Frontal cortex (tissue), 4 donors: ENCODE results near the gene DHDDS. TPM values are rescaled to one million over a fixed set of nuclear protein-coding genes. Genes with fewer than 3 reads are reported as not detected.
"Not testable (repeated sequence)": the region's sequence is repeated elsewhere in the genome, so short reads cannot be mapped to it uniquely, and the experiment has no call there.

Source experiments
- DNase-seq, 2 donors: peaks; one replicate each; pipeline ENCODE4 v3.0.0; 2012; ENCODE audit warnings: low spot score in 2 of 2
- FAIRE-seq: peaks from 2 replicates; lab custom pipeline; 2012; peaks lifted over from hg19 to GRCh38; lab: Jason Lieb, UNC
- total RNA-seq: library from RNA; depleted of rRNA; stranded (reverse); fragments of >200 nt; gene quantifications from one replicate; pipeline ENCODE4 v1.2.3, GENCODE V29; 2014
- donor health status: control.
- donor health status: control.
- donor health status: control.

Gene DHDDS, protein sequence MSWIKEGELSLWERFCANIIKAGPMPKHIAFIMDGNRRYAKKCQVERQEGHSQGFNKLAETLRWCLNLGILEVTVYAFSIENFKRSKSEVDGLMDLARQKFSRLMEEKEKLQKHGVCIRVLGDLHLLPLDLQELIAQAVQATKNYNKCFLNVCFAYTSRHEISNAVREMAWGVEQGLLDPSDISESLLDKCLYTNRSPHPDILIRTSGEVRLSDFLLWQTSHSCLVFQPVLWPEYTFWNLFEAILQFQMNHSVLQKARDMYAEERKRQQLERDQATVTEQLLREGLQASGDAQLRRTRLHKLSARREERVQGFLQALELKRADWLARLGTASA
- 22.0 TPM for total RNA-seq

DNA sequence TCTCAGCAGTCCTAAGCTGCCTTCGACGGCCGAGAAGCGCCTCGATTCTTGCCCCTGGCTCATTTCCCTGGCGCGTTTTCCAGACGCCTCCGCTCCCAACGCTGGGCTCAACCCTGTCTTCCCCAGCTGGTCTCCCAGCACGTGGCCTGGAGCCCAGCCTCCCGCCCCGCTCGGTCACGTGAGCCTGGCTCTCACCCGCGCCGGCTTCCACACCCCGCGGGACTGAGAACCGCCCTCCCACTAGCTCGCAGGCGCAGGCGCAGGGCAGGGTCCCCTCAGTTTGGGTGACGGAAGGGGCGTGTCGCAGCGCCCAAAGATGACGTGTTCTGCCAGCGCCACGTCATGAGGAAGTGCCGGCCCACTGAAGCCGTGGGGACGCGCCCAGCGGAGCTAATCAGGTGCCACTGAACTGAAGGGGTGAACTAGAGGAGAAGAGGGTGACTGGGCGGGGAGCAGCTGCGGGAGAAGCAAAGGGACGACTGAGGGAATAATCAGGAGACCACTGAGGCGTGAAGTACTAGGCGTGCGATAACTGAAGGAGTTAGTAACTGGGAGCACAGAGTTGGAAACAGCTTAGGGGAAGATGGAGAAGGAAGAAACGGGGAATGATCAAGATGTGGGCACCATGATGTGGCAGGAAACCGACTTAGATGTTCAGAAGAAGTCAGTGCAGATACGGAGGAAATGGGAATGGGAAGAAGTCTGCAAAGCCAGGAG is at the start of gene DHDDS:
DHDDS (plus strand) TSS at position 343 of the 717 bp plus-strand sequence. CDS start 625 bp downstream, outside the sequence.
- no peak for FAIRE-seq
- DNase-seq = peak; percentile 83 to 95

DNA sequence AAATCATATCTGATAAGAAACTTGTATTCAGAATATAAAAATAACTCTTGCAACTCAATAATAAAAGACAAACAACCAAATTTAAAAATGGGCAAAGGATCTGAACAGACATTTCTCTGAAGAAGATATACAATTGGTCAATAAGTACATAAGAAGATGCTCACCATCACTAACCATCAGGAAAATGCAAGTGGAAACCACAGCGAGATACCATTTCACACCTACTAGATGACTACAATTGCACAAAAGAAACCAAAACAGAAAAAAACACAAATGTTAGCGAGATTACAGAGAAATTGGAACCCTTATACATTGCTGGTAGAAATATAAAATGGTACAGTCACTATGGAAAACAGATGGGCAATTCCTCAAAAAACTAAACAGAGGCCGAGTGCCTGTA is 48.0 kb upstream of the DHDDS start:
- DNase-seq = no peak
- no peak for FAIRE-seq

DNA sequence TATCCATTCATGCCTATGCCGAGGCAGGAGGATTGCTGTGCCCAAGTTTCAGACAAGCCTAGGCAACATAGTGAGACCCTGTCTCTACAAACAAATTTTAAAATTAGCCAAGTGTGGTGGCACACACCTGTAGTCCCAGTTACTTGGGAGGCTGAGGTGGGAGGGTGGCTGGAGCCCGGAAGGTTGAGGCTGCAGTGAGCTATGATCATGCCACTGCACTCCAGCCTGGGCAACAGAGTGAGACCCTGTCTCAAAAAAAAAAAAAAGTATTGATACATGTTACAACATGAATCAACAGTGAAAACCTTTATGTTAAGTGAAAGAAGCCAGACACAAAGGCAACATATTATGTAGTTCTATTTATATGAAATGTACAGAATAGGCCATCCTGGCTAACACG is 47.1 kb upstream of the DHDDS start:
- DNase-seq, FAIRE-seq: not testable (repeated sequence)

DNA sequence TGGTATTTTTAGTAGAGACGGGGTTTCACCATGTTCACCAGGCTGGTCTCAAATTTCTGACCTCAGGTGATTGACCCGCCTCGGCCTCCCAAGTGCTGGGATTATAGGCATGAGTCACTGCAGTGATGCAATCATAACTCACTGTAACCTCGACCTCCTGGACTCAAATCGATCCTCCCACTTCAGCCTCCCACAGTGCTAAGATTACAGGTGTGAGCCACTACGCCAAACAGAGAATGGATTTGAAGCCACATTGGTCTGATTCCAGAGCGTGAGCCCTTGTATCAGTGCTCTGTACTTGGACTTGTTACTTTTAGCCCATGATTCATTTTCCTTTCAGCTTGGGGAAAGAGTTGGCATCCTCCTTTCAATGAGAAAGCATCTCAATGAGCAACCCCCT is 44.7 kb upstream of the DHDDS start:
- FAIRE-seq = no peak

DNA sequence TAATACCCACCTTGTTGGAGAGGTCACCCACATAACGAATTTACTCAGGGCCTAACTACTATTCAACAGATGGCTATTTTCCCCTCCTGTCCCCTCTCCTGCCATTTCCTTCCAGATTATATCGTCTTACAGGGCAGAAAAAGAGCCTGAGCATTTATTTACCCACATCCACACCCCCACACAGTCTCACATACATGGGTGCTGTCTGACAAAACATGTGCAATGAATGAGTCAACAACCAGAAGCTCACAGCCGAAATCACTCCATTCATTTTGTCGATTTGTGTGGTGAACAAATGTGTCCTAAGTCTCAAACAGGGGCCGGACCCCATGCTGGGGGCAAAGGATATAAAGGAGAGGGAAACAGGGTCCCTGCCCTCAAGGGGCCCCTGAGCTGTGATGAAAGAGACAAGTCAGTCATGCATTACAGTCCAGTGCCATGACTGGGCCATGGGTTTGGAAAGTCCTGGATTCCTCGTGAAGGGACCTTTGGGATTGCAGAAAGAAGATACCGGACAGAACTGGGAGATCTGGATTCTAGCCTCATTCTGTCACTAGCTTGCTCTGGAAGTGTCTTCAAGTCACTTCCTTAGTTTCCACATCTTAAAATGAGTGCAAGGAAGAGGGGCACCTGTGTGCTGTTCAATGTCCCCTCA is 43.2 kb upstream of the DHDDS start:
- FAIRE-seq = no peak
- DNase-seq = no peak

More for the DNA sequence above, 44.7 kb upstream of the DHDDS start:
- DNase-seq = no peak

DNA sequence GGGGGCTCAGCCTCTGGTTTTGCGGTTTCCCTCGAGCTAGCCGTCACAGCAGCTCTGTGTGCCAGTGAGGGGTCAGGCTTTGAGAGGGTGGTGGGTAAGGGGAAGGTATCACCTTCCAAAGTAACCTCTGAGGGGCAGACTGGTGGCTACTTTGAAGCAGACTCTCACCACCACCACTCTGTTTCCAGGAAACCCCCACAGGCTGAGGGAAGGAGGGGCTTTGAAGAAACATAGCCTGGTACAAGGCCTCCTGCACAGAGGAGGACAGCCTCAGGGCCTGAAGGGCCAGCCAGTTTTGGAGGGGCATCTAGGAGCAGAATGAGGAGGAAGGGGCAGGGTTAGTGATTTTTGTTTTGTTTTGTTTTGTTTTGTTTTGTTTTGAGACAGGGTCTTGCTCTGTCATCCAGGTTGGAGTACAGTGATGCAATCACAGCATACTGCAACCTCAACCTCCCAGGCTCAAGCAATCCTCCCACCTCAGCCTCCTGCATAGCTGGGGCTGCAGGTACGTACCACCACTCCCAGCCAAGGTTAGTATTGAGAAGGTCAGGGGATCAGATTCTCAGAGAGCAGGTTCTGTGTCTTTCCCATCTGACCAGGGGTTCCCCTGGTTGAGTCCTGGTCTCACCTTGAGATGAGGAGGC is 42.4 kb upstream of the DHDDS start:
- DNase-seq = no peak
- no peak for FAIRE-seq

DNA sequence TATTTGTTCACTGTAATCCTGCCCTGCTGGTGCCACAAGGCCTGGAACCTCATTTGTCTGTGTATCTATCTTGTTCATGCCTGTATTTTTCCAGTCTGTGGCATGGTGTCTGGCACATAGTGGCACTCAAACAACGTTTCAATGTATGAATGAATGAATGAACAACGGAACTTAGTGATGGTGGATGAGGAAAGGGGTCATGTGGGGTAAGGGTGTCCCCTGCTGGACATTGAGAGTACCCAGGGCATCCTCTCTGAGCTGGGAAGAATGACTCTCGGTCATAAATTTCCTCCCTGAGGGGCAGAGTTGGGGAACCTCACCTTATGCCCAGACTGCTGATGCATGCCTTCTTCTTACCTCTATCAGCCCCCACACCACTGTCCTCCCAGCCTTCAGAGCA is 40.7 kb upstream of the DHDDS start:
- FAIRE-seq (no peak), DNase-seq (no peak)

DNA sequence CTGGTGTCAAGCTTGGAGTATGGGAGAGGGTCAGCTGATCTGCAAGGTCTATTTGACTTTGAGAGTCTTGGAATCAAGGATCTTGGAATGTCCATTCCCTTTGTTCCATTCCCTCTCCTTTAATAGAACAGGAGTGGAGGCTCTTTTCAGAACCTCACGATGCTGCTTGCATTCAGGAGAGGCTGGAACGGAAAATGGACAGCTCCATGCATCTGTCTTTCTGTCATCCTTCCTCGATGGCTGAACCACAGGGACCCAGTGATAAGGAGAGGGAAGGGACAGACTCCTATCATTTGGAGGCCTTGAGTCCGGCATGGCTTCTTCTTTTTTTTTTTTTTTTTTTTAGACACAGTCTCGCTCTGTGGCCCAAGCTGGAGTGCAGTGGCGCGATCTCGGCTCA is 36.4 kb upstream of the DHDDS start:
- FAIRE-seq (no peak), DNase-seq (no peak)

DNA sequence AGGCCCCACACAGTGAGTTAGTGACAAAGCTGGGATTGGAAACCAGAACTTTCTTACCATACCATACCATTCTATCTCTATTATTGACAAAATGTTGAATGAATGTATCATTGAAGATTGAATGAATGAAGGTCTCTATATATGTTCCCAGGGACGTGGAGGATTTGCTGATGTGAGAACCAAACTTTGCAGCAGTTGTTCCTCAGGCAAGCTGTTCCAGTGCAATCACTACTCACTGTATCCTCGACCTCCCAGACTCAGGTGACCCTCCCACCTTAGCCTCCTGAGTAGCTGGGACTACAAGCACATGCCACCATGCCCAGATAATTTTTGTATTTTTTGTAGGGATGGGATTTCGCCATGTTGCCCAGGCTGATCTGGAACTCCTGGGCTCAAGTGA is 33.1 kb upstream of the DHDDS start:
- DNase-seq (no peak), FAIRE-seq (no peak)

DNA sequence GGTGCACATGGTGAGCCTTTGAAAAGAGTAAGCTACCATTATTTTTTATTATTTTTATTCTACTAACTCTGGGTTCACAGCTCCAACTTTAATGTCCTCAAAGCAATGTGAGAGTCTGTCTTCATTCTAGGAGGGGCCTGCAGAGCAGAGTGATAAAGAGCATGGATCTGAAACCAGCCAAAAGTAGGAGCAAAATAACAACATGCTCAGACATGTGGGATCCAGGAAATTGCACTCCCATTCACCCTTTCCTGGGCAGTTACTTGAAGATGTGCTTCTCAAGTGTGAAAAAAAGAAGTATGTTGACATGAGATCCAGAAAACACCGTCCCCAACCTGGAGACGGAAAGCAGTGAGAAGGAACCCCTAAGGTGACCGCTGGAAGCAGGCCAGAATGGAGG is 30.2 kb upstream of the DHDDS start:
- DNase-seq (no peak), FAIRE-seq (no peak)

DNA sequence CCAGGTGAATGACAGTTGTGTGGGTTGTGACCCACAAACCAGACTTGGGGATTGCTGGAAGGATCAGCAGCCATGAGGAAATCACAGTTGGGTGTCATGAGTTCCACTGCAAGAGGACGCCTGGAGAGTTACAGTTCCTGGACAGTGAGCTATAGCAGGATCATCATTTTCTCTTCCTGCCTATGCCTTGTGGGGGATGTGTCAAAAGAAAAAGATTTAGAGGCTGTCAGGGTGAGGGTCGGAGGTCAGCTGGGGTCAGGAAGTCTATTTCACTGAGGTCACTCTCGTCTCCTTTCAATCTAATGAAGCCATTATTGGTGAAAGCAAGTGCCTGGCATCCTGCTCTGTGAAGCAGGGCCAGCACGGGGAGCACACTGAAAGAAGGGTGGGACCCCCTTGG is 28.5 kb upstream of the DHDDS start:
- FAIRE-seq (no peak), DNase-seq (no peak)

DNA sequence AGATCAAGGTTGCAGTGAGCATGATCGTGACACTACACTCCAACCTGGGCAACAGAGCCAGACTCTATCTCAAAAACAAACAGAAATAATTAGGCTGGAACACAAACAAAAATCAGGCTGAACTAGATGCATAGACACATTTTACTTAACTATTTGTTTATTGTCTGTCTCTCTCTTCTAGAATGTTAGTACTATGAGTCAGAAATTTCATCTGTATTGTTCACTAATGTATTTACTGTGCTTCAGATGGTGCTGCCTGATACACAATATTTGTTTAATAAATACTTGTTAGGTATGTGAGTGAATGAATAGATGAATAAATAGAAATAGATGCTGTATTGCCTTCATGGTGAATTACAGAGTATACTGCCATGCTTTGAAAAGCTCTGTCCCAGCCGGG is 27.5 kb upstream of the DHDDS start:
- FAIRE-seq = no peak
- DNase-seq = no peak

DNA sequence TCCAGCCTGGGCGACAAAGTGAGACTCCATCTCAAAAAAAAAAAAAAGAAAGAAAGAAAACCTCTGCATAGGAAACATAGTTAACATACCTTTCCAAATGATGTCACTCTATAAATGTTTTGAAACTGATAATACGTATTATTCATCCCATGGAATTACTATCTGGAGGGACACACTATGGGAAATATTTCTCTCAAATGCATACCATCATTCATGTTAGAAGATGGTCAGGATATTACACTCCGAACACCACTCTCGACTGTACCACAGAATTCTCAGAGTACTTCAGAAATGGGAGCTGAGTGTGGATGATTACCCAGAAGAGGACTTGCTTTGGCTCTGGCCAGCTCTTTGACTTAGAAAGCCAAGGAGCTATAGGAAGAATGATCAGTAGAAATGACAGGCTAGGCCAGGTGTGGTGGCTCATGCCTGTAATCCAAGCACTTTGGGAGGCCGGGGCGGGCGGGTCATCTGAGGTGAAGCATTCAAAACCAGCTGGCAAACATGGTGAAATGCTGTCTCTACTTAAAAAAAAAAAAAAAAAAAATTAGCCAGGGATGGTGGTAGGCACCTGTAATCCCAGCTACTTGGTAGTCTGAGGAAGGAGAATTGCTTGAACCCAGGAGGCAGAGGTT is 26.7 kb upstream of the DHDDS start:
- FAIRE-seq (no peak), DNase-seq (no peak)

DNA sequence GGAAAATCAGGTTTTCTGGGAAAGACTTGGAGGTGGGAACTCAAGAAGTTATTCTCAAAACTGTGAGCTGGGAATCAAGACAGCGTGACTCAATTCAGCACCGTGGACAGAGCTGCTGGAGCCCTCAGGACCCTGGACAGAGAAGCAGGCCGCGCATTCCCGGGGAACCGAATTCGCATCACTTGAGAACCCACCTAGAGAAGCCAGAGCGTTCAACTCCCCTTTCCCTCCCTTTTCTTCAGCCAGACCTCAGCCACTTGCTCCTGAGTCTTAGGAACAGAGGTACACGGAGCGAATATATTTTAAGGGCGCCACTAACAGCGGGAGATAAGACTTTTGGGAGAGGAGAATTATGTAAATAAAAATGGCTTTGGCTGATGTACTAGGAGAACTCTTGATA is 23.5 kb upstream of the DHDDS start:
- DNase-seq = peak; percentile 79 to 84
- no peak for FAIRE-seq

DNA sequence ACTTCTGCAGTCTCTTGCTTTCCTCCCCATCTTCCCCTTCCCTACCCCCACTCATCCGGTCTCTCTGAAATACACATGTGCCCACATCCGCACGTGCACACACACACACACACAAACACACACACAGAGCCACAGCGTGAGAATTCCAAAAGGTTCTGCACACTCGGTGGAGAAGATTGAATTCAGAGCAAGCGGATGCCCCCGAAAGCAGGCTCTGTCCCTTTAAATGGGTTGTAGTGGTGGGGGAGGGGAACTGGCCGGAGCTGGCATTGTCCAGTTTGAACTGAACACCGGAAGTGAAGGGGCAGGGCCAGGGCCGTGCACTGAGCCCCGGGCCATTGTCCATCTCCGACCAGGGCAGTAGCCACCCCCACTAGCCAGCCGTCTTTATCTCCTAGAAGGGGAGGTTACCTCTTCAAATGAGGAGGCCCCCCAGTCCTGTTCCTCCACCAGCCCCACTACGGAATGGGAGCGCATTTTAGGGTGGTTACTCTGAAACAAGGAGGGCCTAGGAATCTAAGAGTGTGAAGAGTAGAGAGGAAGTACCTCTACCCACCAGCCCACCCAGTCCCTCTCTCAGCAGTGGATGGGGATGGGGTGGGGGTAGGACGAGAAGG is 22.8 kb upstream of the DHDDS start:
- DNase-seq (no peak), FAIRE-seq (no peak)

DNA sequence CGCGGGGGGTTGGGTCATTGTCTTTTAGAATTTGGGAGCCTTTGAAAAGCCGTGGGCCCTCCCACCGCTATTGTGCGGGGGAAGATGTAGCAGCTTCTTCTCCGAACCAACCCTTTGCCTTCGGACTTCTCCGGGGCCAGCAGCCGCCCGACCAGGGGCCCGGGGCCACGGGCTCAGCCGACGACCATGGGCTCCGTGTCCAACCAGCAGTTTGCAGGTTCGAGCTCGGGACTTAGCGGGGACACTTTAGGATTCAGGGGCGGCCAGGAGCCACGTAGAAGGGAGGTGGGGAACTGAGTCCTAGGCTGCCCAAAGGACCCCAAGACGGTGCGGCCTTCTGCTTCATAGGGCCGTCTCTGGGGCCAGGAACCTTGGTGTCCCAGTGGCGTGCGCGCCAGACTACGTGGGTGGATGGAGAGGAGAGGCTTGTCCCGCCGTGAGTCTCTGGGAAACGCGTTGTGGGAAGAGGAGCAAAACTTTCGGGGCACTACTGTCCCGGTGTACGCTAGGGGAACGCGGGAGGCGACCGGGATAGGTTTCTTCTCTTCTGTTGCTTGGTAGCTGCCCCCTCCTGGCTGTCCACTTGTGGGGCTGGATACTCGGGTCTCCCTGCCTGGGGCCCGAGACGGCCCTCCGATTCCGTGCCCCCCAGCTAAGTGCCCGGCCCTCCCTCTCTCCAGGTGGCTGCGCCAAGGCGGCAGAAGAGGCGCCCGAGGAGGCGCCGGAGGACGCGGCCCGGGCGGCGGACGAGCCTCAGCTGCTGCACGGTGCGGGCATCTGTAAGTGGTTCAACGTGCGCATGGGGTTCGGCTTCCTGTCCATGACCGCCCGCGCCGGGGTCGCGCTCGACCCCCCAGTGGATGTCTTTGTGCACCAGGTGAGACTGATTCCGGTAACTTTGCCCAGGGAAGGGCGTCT is 21.2 kb upstream of the DHDDS start, which contains the start of gene LIN28A:
LIN28A (plus strand) TSS at position 112 of the 918 bp plus-strand sequence; CDS start at position 187, 75 bp downstream.
- no peak for FAIRE-seq

DNA sequence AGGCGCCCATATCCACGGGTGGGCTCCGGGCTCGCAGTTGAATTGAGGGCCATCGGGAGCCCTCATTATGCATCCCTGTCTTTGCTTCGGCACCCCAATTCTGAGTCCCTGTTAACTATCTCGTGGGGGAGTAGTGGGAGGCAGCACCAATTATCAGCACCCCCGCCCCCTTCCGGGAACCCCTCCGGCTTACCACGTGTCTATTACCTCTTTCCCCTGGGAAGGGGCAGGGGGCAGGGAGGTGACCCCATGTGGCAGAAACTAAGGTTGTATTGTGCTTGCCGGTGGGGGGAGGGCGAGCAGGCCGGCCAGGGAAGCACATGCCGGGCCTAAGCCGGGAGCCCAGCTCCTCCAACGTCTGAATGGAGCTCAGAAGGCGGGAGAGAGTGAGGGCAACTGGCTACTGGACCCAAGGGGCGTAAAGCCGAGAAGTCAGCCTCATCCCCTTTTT is 20.5 kb upstream of the DHDDS start:
- FAIRE-seq (no peak), DNase-seq (no peak)

More for the DNA sequence above, 21.2 kb upstream of the DHDDS start, which contains the start of gene LIN28A:
- DNase-seq = no peak

DNA sequence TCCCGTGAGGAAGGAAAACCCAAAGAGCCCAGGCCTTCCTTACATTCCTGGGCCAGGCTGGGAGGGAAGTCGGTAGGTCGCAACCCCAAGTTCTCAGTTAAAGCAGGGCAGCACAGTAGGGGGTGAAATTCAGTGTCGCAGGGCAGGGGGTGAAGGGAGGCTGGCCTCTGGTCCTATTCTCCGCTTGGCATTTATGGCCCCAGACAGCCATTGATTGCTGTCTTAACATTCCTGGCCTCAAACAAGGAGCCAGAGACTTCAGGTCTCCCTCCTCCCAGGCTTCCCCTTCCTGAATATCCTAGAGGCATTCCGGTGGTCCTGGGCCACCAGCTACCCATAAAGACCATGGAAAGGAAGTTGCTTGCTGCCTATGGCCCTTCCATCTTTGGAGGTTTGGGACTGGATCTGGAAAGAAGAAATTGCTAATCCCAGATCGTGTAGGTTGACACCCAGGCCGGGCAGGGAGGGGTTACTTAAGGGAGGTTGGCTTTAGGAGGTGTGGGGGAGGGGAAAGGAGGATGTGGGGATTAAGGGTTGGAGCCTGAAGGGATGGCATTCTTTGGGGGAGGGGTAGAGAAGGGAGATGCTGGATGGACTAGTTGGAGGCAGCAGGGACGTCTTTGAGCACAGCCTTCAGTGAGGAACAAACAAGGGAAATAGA is 19.8 kb upstream of the DHDDS start:
- DNase-seq = no peak
- FAIRE-seq = no peak
